Measurements from ENCODE around the gene GLI3.

GLI3 gene

GRCh38 chr7:42181566-42181965 is 55.4 kb downstream of the GLI3 start:
- in situ Hi-C loops (cut with MboI; ENCODE audit: low pct_unique_long_range_greater_than_20kb, low sequenced_read_pairs, unreplicated experiment) = no loop called here
- no peak for DNase-seq (ENCODE audit: low spot score)
- no peak for TF ChIP-seq CTCF (IDR thresholded peaks at IDR 0.05; ENCODE audit: extremely low read depth, insufficient read depth, missing control alignments)

- no peak for DNase-seq (ENCODE audit: low spot score)
- TF ChIP-seq CTCF (IDR thresholded peaks at IDR 0.05; ENCODE audit: extremely low read depth, insufficient read depth, missing control alignments) = no peak
- in situ Hi-C loops (cut with MboI; ENCODE audit: low pct_unique_long_range_greater_than_20kb, low sequenced_read_pairs, unreplicated experiment) = no loop called here
Observed at GRCh38 chr7:42180806-42181205, 56.2 kb downstream of the GLI3 start.

- no peak for DNase-seq (ENCODE audit: low spot score)
- in situ Hi-C loops (cut with MboI; ENCODE audit: low pct_unique_long_range_greater_than_20kb, low sequenced_read_pairs, unreplicated experiment) = no loop called here
- no peak for TF ChIP-seq CTCF (IDR thresholded peaks at IDR 0.05; ENCODE audit: extremely low read depth, insufficient read depth, missing control alignments)
Observed at GRCh38 chr7:42176724-42177101, 60.3 kb downstream of the GLI3 start.

- no peak for TF ChIP-seq CTCF (IDR thresholded peaks at IDR 0.05; ENCODE audit: extremely low read depth, insufficient read depth, missing control alignments)
- no peak for DNase-seq (ENCODE audit: low spot score)
- in situ Hi-C loops (cut with MboI; ENCODE audit: low pct_unique_long_range_greater_than_20kb, low sequenced_read_pairs, unreplicated experiment) = no loop called here
Observed at GRCh38 chr7:42175834-42176723, 60.9 kb downstream of the GLI3 start.

- no peak for DNase-seq (ENCODE audit: low spot score)
- in situ Hi-C loops (cut with MboI; ENCODE audit: low pct_unique_long_range_greater_than_20kb, low sequenced_read_pairs, unreplicated experiment) = no loop called here
- TF ChIP-seq CTCF (IDR thresholded peaks at IDR 0.05; ENCODE audit: extremely low read depth, insufficient read depth, missing control alignments) = no peak
Observed at GRCh38 chr7:42174391-42174912, 62.6 kb downstream of the GLI3 start.

GRCh38 chr7:42170724-42171123 is 66.3 kb downstream of the GLI3 start:
- DNase-seq (ENCODE audit: low spot score) = no peak
- no peak for TF ChIP-seq CTCF (IDR thresholded peaks at IDR 0.05; ENCODE audit: extremely low read depth, insufficient read depth, missing control alignments)
- in situ Hi-C loops (cut with MboI; ENCODE audit: low pct_unique_long_range_greater_than_20kb, low sequenced_read_pairs, unreplicated experiment) = no loop called here

All from GM13977 (cell line).